ENCODE measurements around the gene CCDC106.

Gene CCDC106

DNA sequence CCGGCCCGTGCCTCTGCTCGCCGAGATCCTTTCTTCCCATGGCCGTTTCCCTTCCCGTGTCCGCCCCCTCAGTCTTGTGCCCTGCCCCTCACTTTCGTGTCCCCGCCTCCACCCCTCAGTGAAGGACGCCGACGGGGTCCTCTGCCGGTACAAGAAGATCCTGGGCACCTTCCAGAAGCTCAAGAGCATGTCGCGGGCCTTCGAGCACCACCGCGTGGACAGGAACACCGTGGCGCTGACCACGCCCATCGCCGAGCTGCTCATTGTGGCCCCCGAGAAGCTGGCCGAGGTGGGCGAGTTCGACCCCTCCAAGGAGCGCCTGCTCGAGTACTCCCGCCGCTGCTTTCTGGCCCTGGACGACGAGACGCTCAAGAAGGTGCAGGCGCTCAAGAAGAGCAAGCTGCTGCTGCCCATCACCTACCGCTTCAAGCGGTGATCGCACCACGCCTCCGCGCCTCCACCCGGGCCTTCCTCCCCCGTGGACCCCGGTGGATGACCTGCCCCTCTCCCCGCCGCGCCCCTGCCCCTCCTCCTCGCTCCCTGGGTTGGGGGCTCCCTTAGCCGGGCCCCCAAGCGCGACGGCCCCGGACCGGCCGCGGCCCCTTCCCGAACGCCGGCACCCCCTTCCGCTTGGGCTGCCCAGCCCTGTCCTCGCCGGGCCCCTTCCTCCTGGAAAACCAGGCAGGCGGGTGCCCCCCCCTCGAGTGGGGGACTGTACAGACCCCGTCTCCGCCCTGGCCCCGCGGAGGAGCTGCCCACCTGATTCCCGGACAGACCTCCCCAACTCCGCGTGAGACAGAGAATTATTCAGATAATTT lies 4.5 kb downstream of the CCDC106 start:
- no peak for DNase-seq (ENCODE audit: low read depth)

DNA sequence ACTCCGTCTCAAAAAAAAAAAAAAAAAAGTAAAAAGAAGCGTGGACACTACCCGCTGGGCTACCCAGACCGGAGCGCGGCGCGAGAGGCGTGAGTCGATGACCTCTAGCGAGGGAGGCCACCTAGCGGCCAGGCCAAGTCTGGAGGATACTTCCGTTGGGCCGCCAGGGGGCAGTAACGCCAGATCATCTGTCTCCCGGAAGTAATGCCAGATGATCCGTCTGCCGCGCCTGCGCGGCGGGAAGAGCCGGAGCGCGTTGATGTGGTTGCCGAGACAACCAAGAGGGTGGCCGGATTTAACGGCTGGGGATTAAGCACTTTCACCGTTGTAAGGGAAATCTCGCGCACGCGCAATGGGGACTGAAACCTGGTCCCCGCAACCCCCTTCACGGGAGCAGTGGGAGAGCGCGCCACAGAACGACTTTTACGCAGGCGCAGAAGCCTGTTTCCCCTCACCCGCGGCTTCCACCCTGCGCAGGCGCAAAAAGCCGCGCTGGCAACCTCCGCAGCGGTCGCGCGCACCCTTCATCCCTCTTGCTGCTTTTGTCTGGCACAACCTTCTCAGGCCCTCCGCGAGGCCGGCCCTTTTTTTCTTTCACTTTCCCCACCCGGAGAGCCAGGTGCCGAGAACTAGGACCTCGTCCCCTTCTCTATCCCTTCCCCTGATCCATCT lies 5.8 kb downstream of the CCDC106 start:
- DNase-seq (ENCODE audit: low read depth) = peak; percentile 98

DNA sequence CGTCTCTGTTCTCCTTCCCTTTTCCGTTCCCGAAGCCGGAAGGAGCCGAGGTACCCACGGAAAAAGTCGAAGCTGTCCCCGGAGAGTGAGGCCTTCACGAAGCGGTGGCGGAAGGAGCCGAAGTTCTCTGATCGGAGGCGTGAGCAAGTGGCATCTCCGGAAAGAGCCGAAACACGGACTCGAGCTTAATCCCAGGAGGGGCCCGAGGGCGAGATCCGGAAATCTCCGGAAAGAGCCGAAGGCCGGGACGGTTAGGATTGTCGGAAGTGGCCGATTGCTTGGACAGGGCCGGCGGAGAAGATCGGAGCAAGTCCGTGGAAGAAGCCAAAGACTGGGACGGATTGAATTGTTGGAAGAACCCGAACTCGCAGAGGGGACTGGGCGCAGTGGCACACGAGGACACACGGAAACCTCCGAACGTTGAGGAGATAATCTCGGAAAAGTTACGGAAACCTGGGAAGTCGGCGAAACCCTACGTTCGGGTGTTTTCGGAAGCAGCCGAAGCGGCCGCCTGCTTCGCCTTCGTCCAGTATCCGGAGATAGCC lies 6.4 kb downstream of the CCDC106 start:
- peak; percentile 99 for DNase-seq (ENCODE audit: low read depth)

DNA sequence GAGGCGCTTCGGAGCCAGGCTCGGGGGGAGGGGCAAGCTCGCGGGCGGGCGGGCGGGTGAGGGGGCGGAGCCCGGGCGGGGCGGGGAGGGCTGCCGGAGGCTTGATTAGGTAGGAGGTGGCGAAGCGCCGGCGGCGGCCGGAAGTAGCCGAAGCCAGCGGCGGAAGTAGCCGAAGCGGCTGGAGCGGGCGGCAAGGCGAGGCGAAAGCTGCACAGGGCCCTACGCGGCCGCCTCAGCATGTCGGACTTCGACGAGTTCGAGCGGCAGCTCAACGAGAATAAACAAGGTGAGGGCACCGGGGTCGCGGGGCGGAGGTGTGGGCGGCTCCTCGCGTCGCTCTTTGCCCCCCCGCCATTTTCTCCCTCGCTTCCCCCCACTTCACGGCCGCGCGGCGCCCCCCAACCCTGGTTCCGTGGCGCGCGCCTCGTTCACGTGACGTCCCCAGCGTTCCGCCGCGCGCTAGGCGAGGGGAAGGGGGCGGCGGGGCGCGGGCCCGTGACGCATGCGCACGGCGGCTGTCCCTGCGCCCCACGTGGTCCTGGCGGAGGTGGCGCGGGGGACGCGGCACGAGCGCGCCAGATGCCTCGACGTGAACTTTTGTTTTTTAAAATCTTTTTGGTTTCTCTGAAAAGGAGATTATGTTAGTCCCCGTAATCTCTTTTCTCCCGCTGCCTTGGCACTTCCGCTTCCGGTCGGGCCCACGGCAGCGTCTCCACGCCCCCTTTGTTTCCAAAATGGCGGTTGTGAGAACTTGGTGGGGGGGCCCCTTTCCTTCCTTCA lies 7.0 kb downstream of the CCDC106 start, which contains the start of gene U2AF2:
Gene U2AF2, plus strand, starts transcription at position 168 of the 780 bp plus-strand sequence. Its CDS starts 70 bp downstream, at position 238.
- DNase-seq (ENCODE audit: low read depth) = peak; percentile 93

- DNase-seq (ENCODE audit: low read depth) = no peak
Observed at GRCh38 chr19:55655648-55656040, 7.6 kb downstream of the CCDC106 start.

DNA sequence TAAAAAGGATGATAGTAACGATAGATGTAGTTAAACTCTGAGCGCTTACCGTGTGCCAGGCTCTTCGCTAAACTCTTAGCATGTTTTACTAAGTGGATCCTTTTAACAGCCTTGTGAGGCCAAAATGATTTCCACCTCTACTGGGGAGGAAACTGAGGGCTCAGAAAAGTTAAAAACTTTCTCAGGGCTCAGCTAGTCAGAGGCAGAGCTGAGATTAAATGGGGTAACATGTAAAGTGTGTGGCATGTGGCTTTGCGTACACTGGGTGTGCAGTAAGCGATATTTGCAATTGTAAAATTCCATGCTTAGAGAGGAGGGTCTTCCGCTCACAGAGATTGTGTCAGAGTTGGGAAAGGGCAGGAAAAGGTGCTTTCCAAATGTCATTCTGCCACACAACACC lies 8.5 kb downstream of the CCDC106 start:
- no peak for DNase-seq (ENCODE audit: low read depth)

DNA sequence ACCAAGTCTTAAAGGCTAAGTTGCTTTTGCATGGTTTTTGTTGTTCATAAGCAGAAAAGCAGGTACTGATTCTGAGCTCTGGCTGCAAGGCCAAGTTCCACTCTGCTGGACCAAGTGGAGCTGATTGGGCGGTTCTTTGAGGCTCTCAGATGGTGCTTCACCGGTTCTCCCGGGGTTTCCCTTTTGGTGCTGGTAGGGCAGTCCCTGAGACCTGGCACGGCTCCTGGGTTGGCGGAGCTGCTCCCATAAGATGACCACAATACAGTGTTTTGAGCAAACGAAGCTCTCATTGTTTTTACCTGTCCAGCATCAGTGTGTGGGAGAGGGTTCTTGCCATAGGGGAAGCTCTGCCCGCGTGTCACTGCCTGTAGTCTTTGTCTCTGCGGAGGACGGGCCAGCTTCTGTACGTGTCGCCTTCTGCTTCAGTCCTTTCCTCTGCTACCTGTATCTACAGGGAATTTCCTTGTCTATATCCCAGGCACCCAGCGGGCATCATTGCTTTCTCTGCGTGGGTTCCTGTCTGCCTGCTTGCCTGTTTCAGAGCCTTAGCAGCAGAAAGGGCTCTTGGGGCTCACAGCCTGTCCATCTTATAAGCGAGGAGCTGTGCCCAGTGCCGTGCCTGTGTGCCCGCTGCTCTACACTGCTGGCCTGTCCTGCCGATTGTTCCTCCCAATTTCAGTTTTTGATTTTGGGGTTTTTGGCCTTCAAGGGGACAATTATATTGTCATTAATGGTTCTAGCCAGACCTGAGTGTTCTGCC lies 9.2 kb downstream of the CCDC106 start:
- DNase-seq (ENCODE audit: low read depth) = no peak

DNA sequence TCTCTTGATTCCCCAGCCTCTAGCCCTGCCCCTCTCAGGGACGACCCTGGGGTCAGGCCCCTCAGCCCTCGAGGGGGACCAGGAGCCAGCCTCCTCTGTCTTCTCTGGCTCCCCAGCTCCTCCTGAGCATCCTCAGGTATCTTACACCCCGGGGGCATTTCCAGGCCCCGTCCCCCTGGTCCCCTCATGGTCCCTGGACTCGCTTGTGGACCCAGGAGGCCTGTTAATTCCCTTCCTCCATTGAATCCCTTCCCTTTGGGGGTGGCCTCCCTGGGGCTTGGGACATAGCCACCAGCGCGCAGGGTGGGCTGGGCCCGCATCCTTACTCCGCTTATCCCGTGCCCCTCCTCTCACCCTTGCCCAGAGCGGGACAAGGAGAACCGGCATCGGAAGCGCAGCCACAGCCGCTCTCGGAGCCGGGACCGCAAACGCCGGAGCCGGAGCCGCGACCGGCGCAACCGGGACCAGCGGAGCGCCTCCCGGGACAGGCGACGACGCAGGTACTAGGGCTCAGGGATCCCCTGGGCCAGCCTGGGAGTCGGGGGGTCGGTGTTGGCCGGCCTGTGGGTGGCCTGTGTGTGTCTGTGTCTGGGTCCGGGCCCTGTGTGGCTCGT lies 10.9 kb downstream of the CCDC106 start:
- DNase-seq (ENCODE audit: low read depth) = no peak

DNA sequence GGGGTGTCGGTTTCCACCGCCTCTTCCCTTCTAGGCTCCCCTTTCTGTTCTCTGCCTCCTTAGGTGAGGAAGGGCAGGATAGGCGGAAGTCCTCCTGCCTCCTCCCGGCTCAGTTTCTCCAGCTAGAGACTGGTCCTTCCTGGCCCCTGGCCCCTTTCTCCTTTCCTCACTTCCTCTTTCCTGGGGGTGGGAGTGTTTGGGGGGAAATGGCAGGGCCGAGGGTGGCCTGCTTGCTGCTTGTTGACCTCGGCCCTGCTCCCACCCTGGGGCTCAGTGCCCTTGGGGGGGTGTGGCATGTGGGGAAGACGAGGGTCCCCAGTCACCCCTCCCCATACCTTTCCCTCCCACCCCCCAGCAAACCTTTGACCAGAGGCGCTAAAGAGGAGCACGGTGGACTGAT lies 11.8 kb downstream of the CCDC106 start:
- DNase-seq (ENCODE audit: low read depth) = no peak

GRCh38 chr19:55660404-55660803 lies 12.4 kb downstream of the CCDC106 start:
- DNase-seq (ENCODE audit: low read depth) = no peak

DNA sequence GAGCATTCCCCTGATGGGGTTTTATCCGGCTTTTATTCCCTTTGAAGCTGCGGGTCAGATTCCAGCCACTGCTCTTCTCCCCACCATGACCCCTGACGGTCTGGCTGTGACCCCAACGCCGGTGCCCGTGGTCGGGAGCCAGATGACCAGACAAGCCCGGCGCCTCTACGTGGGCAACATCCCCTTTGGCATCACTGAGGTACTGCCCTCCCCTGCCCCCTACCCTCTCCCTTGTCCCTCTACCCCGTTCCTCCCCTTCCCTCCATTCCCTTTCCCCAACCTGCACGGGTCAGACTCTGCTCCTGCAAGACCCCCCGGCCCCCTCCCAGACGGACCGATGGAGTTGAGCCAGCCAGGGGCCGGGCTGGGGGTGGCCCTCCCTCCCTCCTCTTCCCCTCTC lies 13.0 kb downstream of the CCDC106 start:
- DNase-seq (ENCODE audit: low read depth) = no peak

DNA sequence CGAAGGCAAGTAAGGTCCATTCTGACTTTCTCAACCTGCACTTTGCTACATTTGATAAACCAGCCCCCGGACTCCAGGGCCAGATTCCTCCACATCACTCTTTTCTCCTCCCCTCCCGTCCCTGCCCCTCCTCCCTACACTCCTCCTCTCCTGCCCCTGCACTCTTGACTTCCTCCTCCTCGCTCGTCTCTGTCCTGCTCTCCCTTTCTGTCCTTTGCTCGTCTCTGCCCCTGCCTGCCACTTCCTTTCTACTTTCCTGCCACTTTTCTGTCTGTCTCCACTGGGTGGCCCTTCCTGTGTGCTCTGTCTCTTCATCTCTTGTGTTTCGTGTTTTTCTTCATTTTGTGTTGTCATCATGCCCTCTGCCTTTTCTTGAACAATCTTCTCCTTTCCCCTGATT lies 13.8 kb downstream of the CCDC106 start:
- no peak for DNase-seq (ENCODE audit: low read depth)

DNA sequence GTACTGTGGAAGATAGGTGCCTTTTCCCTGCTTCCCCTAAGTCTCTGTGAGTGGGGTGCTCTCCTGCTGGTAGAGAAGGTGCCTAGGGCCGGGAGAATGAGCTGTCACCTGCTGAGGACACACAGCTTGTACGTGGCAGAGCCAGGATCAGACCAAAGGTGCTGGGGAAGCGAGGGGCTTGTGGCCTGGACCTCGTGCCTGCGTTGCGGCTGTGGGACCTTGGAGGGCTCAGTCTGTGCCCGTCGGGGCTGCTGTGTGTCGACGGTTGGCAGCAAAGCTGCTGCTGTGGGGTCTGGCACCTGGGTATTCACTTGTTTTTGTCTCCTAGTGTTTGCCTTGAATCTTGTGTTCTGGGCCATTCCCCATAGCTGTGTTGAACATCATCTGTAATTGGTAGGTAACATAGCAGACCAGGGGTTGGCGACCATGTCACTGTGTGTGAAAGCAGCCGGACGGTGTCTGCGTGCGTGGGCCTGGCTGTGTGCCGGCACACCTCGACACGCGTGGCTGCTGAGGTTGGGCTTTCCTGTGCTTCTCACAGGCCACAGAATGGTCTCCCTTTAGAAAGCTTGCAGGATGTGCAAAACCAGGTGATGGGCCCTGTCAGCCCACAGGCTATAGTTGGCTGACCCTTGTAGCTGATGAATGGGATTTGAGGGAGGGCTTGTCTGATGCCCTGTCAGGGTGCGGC lies 16.0 kb downstream of the CCDC106 start:
- no peak for DNase-seq (ENCODE audit: low read depth)

GRCh38 chr19:55666343-55667005 lies 18.5 kb downstream of the CCDC106 start:
- DNase-seq (ENCODE audit: low read depth) = no peak

GRCh38 chr19:55667006-55667381 lies 19.0 kb downstream of the CCDC106 start:
- DNase-seq (ENCODE audit: low read depth) = no peak

DNA sequence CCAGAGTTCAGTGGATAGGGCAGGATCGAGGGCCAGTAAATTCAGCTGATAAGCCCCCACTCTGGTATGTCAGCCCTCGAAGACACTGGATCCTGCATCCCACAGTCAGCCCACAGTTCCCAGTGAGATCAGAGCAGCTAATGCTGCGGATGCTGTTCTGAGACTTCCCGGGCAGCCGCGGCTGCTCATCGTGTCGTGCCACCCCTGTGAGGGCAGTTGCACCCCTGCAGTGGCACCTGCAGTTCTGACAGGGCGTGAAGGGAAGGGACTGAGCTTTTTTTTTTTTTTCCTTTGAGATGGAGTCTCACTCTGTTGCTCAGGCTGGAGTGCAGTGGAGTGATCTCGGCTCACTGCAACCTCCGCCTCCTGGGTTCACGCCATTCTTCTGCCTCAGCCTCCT lies 19.5 kb downstream of the CCDC106 start:
- no peak for DNase-seq (ENCODE audit: low read depth)

DNA sequence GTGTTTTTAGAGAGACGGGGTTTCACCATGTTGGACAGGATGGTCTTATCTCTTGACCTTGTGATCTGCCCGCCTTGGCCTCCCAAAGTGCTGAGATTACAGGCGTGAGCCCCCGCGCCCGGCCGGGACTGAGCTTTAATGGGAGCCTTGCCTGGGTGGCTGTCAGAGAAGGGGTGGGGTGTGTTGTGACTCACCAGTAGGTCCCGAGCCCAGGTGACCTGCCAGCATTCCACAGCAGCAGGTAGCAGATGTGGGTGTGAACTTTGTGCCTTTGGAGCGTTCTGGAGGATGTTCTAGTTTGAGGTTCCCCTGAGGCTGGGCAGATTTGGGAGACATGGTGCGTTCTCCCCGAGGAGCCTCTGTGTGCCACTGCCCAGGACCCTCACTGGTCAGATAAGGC lies 19.9 kb downstream of the CCDC106 start:
- DNase-seq (ENCODE audit: low read depth) = no peak

DNA sequence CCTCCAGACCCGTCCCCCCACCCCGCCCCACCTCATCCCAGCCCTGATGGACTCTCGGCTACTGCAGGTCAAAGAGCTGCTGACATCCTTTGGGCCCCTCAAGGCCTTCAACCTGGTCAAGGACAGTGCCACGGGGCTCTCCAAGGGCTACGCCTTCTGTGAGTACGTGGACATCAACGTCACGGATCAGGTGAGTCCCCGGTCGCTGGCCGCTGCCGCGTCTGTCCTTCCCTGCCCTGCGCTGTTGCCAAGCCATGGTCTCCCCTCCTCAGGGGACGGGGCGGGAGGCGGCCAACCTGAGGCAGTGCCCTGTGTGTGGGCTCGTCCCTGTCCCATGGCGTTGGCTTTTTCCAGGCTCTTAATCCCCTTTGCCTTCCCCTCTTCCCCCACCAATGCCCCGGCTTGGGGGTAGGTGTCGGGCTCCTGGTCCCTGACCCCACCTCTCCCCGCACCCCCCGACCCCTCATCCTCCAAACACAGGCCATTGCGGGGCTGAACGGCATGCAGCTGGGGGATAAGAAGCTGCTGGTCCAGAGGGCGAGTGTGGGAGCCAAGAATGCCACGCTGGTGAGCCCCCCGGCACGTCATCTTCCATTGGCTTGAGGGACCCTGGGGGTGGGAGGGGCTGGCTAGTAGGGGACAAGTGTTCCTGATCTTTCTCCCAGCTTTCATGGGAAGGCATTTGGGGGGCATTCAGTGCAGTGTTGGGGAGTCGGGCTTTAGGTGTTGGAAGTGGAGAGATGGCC lies 20.8 kb downstream of the CCDC106 start:
- DNase-seq (ENCODE audit: low read depth) = no peak

All from activated T-cell treated with anti-CD3 and anti-CD28 coated beads for 24 hours (primary cell).